OCI-LY1 (cell line): ENCODE measurements around the gene ASPG.

Experiments
- H2AFZ ChIP-seq: fragments of 200-600 bp; sonication (generic), shearing (Covaris generic); 2 replicates; pipeline ENCODE4 v1.6.0; 2014; ENCODE audit warnings: antibody characterized with exemption, mild to moderate bottlenecking, low read length
- H3F3A ChIP-seq: fragments of 200-600 bp; sonication (generic), shearing (Covaris generic); 2 replicates; pipeline ENCODE4 v1.6.0; 2014; ENCODE audit warnings: mild to moderate bottlenecking, antibody characterized with exemption, low read length, moderate library complexity; ENCODE audit not compliant: insufficient read depth
- H3K27ac ChIP-seq: fragments of 200-600 bp; sonication (generic); 2 replicates; pipeline ENCODE4 v1.5.1; 2014; ENCODE audit warnings: low read length, mixed run types, mild to moderate bottlenecking, low read depth; ENCODE audit not compliant: poor library complexity, severe bottlenecking
- H3K27me3 ChIP-seq: fragments of 200-600 bp; sonication (generic); 2 replicates; pipeline ENCODE4 v1.6.0; 2014; ENCODE audit warnings: antibody characterized with exemption, mild to moderate bottlenecking, low read length, moderate library complexity; ENCODE audit not compliant: insufficient read depth
- H3K36me3 ChIP-seq: fragments of 200-600 bp; sonication (generic); 2 replicates; pipeline ENCODE4 v1.6.1; 2014; ENCODE audit warnings: mild to moderate bottlenecking, antibody characterized with exemption, low read length, moderate library complexity, mixed read lengths; ENCODE audit not compliant: insufficient read depth
- H3K4me1 ChIP-seq: fragments of 200-600 bp; sonication (generic); 2 replicates; pipeline ENCODE4 v1.5.1; 2014; ENCODE audit warnings: mild to moderate bottlenecking, low read length, moderate library complexity; ENCODE audit not compliant: insufficient read depth, severe bottlenecking
- H3K4me2 ChIP-seq: fragments of 200-600 bp; sonication (generic), shearing (Covaris generic); 2 replicates; pipeline ENCODE4 v1.6.1; 2014; ENCODE audit warnings: low read length
- H3K4me3 ChIP-seq: fragments of 200-600 bp; sonication (generic); 2 replicates; pipeline ENCODE4 v1.5.1; 2014; ENCODE audit warnings: low read length, low read depth, mild to moderate bottlenecking, mixed read lengths; ENCODE audit not compliant: poor library complexity, severe bottlenecking
- H3K79me2 ChIP-seq: fragments of 200-600 bp; shearing (Covaris generic); 2 replicates; pipeline ENCODE4 v1.6.1; 2016; ENCODE audit warnings: mixed run types, low read length, mixed read lengths; ENCODE audit not compliant: insufficient read depth
- H3K9ac ChIP-seq: fragments of 200-600 bp; sonication (generic), shearing (Covaris generic); 2 replicates; pipeline ENCODE4 v1.6.1; 2014; ENCODE audit warnings: mild to moderate bottlenecking, low read length, mixed read lengths
- H3K9me2 ChIP-seq: fragments of 200-600 bp; sonication (generic), shearing (Covaris generic); 2 replicates; pipeline ENCODE4 v1.6.1; 2014; ENCODE audit warnings: low read depth, mild to moderate bottlenecking, low read length, mixed read lengths
- H3K9me3 ChIP-seq: fragments of 200-600 bp; shearing (Covaris generic); 2 replicates; pipeline ENCODE4 v1.6.1; 2014; ENCODE audit warnings: low read length, mixed read lengths
- H4K20me1 ChIP-seq: fragments of 200-600 bp; sonication (generic), shearing (Covaris generic); 2 replicates; pipeline ENCODE4 v1.6.0; 2016; ENCODE audit warnings: mild to moderate bottlenecking, low read length; ENCODE audit not compliant: insufficient read depth
- CTCF ChIP-seq: fragments of 200-600 bp; sonication (generic), shearing (Covaris generic); IDR thresholded peaks from 2 replicates; pipeline ENCODE4 v1.5.1; 2017; ENCODE audit warnings: mild to moderate bottlenecking, antibody characterized with exemption, low read length, moderate library complexity, mixed read lengths
- EZH2 ChIP-seq: fragments of 200-600 bp; sonication (generic), shearing (Covaris generic); IDR thresholded peaks from 2 replicates; pipeline ENCODE4 v1.8.0; 2017; ENCODE audit warnings: borderline replicate concordance, mixed run types, mild to moderate bottlenecking, antibody characterized with exemption, low read length, moderate library complexity, mixed read lengths

Gene ASPG

GRCh38 chr14:104128981-104129380, 43.5 kb downstream of the ASPG start:
- TF ChIP-seq EZH2 (no peak), CTCF (no peak)
- no peak overlapping the region for H2AFZ ChIP-seq
- H4K20me1 ChIP-seq = no peaks in the 10 kb centered on the region
- H3K79me2 ChIP-seq = no peaks in the 10 kb centered on the region
- peaks cover 22% of the 10 kb centered on the region for H3K9me3 ChIP-seq
- H3F3A ChIP-seq = no peaks in the 10 kb centered on the region
- H3K9me2 ChIP-seq = no peaks in the 10 kb centered on the region
- H3K4me2 ChIP-seq = no peak overlapping the region
- H3K4me3 ChIP-seq = no peak overlapping the region
- H3K4me1 ChIP-seq = no peaks in the 10 kb centered on the region
- H3K9ac ChIP-seq = no peak overlapping the region
- H3K27me3 ChIP-seq = no peaks in the 10 kb centered on the region
- no peak overlapping the region for H3K27ac ChIP-seq
- no peaks in the 10 kb centered on the region for H3K36me3 ChIP-seq

DNA sequence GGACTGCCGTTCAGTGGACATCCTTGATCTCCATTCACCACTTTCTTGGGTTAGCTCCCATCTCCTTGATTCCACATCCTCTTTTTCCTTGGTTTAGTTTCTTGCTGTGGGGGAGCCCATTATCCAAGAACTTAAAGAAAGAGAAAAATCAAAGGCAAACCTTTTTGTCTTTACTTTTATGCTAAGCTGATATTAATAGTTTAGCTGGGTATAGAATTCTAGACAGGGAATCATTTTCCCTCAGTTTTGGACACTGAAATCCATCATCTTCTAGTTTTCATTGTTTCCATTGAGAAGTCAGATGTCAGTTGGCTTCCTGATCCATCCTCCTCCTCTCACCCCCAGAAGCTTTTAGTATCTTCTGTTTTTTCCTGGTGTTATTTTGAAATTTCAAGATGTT, 44.1 kb downstream of the ASPG start:
- peaks cover 21% of the 10 kb centered on the region for H3K9me3 ChIP-seq
- TF ChIP-seq EZH2 (no peak), CTCF (no peak)
- H3K27ac ChIP-seq = no peak overlapping the region
- H3K27me3 ChIP-seq = no peaks in the 10 kb centered on the region
- no peaks in the 10 kb centered on the region for H3K36me3 ChIP-seq
- no peaks in the 10 kb centered on the region for H3K4me1 ChIP-seq
- H3F3A ChIP-seq = no peaks in the 10 kb centered on the region
- no peaks in the 10 kb centered on the region for H3K9me2 ChIP-seq
- H4K20me1 ChIP-seq = no peaks in the 10 kb centered on the region
- no peak overlapping the region for H3K9ac ChIP-seq
- H3K4me2 ChIP-seq = no peak overlapping the region
- no peak overlapping the region for H2AFZ ChIP-seq
- no peak overlapping the region for H3K4me3 ChIP-seq
- no peaks in the 10 kb centered on the region for H3K79me2 ChIP-seq

DNA sequence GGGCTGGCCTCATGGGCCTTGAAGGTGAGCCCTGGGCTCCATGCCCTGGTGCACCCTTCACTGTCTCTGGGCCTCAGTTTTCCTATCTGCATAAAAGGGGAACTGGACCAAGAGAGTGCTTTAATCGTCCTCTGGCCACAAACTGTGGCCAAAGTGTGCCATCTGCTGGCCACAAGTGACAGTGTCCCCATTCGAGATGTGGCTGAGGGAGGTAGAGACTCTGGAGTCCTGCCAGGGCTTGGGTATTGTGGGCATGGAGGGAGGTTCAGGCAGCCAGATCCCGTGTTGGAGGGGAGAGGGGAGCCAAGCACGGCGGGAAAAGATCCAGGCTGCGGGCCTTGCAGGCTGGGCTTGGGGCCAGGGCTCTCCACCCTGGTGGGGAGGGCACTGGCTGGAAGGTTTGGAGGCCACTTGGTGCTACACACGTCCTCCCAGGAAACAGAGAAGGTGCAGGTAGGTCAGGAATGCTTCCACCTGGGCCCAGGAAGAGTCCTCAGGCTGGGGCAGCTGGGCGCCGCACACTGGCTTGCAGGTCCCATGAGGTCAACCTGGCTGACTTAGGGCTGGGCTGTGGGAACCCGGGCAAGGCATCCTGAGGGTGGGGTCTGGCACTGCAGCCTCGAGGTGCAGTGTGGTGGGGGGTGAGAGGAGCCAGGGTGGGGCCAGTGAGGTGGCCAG, 45.6 kb downstream of the ASPG start:
- H3K9me2 ChIP-seq = no peaks in the 10 kb centered on the region
- no peak overlapping the region for H2AFZ ChIP-seq
- H3K4me1 ChIP-seq = no peaks in the 10 kb centered on the region
- no peak overlapping the region for H3K27ac ChIP-seq
- H3K27me3 ChIP-seq = no peaks in the 10 kb centered on the region
- TF ChIP-seq CTCF (peak; percentile 84), EZH2 (no peak)
- no peaks in the 10 kb centered on the region for H3K36me3 ChIP-seq
- no peaks in the 10 kb centered on the region for H3F3A ChIP-seq
- no peak overlapping the region for H3K9ac ChIP-seq
- H3K79me2 ChIP-seq = no peaks in the 10 kb centered on the region
- H4K20me1 ChIP-seq = no peaks in the 10 kb centered on the region
- H3K9me3 ChIP-seq = peaks cover 17% of the 10 kb centered on the region
- H3K4me3 ChIP-seq = no peak overlapping the region
- no peak overlapping the region for H3K4me2 ChIP-seq
